ENCODE results near the gene CDC26.
A peak's percentile ranks its signal among the peaks of the same experiment; 100 is the strongest.
"Not testable (repeated sequence)": the region's sequence is repeated elsewhere in the genome, so short reads cannot be mapped to it uniquely, and the experiment has no call there.

The CDC26 gene

DNA sequence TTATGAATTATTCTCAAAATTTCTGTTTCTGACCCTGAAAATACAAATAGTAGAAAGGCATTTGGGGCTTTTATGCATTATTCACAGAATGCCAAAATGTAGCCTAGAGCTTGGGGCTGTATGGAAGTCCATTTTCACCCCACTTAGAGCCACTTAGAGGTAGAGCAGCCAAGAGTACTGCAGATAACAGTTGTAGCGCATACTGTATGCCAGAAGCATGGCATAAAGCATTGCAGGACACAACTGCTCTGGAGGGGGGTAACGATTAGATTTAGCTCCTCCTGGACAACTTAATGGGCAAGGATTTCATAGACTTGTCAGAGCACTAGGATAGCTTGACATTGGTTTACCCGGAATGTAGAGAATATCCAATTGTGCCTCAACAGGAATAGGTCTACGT is 38.3 kb downstream of the CDC26 start:
- no peak for ATAC-seq

DNA sequence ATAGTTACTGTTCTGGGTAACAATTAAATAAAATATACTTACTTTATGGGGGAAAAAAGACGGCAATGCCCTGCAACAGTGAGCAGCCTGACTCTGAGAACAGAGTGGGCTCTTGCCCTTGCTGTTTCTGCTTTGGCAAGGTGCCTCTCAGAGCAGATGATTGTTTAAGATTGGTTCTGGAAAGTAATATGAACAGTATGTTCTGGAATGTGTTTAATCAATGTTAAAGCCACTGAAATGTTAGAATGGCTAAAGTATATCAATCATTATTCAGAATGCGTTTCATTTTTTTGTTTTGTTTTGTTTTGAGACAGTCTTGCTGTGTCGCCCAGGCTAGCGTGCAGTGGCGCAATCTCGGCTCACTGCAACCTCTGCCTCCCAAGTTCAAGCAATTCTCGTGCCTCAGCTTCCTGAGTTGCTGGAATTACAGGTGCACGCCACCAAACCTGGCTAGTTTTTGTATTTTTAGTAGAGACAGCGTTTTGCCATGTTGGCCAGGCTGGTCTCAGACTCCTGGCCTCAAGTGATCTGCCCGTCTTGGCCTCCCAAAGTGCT is 39.6 kb downstream of the CDC26 start:
- not testable (repeated sequence) for ATAC-seq

DNA sequence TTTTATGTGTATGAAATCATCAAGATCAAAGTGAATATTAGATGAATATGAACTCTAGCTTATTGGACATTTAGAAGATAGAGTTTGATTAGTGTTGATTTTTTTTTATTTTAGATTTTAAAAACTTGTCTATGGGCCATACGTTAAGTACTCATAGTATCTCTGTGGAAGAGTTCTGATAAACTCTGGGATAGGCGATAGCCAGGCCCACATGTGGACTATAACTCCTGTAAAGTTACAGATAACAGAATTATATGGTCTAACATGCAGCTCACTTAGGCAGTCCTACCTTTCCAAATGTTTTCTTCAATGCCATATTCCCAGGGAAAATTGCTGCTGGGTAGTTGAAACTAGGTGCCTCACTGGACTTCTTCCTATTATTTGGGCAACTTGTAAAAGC is 43.7 kb downstream of the CDC26 start:
- ATAC-seq = no peak

DNA sequence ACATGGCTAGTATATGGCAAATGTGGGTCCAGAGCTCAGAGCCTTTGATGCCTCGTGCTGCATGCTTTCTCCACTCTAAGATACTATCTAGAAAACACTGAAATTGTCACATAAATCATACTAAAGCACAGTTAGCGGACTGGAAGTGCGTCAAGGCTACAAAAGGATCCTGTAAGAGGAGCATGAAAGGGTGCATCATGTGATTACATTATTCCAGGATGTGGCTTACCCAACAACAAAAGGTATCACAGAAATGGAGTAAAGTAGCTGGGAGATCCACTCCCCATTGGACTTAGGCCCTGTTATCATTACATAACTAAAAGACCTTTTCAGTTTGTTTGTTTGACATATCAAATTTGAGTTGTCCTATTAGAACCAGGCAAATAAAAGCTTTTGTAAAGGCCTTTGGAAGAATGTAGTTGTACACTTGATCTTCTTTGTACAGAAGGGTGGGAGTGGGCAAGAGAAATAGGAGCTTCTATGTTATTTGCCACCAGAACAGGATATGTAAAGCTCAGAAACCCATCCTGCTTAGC is 47.2 kb downstream of the CDC26 start:
- ATAC-seq = no peak

DNA sequence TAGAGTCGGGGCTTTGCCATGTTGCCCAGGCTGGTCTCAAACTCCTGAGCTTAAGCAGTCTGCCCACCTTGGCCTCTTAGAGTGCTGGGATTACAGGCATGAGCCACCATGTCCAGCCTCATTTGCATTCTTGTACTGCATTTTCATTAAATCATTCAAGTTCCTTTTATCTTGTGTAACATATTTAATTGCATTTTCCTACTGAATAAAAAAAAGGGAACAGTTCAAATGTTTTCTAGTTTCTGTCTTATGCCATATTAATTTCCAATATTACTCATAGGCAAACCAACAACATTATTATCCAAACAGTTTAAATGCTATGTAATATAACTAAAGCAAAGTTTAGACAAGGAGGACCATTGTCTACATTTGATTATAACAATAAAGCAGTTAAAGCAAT is 47.9 kb downstream of the CDC26 start:
- ATAC-seq = no peak

DNA sequence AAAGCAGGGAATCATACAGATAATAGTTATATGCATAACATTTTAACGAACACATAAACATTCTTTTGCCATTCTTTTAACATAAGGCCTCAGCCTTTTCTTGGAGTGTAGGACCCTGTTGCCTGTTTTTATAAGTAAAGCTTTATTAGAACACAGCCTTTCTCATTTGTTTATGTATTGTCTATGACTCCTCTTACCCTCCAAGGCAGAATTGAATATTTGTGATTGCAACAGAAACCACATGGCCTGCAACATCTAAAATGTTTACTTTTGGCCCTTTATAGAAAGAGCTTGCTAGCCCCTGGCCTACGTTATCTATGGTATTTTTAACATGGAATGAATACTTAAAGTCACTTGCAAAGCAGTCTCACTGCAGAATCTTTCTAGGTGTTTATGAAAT is 51.4 kb downstream of the CDC26 start:
- ATAC-seq = no peak

DNA sequence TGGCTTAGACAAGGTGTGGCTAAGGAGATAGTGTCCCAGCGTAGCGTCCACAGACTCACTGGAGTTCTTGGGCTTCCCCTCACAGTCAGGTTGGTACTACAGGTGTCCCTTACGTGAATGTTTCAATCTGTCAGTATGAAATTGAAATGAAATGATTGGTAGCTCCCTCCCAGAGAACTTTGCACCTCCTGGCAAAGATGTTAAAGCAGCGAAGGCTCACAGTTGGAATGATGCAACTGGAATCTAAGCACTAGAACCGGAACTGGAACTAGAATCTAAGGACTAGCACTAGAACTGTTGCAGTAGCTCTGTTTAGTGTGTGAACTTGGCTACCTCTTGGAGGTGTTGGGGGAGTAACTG is 52.9 kb downstream of the CDC26 start:
- no peak for ATAC-seq

DNA sequence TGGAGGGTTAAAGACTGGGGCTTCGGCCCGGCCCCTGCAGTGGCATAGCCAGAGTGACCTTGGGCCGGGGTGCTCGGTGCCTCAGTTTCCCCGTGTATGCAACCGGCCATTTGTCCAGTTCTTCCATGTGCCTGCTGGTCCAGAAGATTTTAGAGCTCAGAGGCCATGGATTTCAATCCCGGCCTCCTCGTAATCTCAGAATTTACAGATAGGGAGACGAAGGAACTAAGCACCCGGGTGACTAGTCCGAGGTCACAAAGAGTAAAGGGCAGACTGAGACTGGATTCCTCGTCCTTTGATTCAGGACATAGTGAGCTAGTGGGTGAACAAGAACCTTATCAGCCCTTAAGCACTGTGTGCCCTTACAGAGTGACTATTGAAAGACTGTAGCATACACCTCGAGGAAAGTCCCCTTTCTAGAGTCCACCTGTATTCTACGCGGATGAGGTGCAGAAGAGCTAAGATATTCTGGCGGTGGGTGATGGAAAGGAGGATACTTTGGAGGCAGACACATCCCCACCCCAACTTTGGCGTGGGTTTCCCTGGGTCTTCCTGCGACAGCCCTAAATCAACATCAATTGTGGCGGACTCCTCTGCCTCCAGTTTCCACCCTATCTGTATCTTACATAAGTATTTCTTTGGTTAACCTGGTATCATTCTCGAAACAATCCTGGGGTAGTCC is 53.4 kb downstream of the CDC26 start:
- ATAC-seq = no peak

DNA sequence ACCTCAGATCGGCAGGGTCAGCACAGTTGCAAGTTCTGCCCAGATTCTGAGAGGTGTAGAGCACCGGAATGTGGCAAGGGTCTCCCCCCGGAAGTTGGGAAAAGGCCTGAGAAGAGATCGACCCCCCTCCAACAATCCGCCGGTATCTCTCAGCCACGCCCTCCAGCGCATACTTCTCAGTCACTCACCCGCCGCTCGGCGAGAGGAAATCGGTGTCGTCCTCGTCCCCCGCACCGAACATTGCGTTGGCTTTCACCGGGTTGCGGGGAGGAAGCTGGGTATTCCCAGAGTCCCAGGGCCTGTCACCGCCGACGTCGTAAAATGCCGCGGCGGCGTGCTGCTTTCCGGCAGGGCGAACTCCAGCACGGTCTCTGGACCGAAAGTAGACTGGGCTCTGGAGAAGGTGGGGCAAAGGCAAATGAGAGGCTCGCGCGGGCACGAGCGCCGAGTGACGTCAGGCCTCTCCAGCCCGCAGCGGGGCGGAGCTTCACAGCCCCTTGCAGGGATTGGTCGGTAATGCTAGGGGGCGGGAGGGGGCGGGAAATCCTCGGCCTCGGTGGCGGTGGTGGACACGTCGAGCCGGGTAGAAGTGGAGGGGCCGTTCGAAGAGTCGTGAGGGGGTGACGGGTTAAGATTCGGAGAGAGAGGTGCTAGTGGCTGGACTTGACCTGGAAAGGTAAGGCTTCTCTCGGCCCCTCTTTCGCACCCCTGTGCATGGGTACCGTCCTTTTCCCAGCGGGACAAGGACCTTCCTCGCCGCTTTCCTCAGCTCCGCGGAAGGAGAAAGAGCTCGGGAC is 54.2 kb downstream of the CDC26 start, which contains the start of the genes FKBP15 and SLC31A1:
Gene FKBP15 (minus strand): TSS at position 275 of the 797 bp plus-strand sequence. CDS start 34 bp downstream, at position 241.
Gene SLC31A1 (plus strand): TSS at position 542 of the 797 bp plus-strand sequence. CDS start 34,605 bp downstream, outside the sequence.
- ATAC-seq = peak; percentile 97

DNA sequence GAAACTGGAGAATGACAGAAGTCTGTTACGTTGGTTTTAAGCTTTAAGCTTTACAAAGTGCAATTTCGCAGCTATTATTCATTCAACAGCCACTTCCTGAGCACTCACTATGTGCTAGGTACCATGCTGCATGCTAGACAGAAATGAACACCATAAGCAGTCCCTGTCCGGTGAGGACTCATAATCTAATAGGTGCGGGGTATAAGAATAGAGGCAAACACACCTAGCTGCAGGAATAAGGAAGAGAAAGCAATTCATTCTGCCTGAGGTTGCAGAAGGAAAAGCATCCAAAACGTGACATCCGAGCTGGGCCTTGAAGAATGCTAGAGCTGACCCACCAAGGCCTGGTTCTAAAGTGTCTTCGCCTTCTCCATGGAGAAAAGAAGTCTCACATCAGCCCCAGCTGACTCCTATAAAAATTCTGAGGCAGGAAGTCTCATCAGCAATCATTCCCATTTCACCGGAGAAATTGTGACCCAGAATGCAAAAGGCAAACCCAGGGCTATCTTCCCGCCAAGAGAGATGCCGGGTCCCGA is 54.8 kb downstream of the CDC26 start:
- peak; percentile 12 to 18 for ATAC-seq

DNA sequence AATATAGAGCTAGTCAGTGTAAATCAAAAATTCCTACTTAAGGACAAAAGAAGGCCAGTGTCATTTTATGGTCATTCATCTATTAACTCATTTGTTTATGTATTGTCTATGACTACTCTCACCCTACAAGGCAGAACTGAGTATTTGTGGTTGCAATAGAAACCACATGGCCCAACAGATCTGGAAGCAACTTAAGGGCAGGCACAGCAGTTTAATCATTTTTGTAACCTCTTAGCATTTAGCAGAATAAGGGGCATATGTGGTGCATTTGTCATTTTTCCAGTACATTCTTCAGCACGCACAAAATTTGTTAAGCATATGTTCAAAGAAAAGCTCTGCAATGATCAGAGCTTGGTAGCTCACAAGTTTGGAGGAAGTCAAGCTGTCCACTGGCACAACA is 55.4 kb downstream of the CDC26 start:
- peak; percentile 39 to 46 for ATAC-seq

DNA sequence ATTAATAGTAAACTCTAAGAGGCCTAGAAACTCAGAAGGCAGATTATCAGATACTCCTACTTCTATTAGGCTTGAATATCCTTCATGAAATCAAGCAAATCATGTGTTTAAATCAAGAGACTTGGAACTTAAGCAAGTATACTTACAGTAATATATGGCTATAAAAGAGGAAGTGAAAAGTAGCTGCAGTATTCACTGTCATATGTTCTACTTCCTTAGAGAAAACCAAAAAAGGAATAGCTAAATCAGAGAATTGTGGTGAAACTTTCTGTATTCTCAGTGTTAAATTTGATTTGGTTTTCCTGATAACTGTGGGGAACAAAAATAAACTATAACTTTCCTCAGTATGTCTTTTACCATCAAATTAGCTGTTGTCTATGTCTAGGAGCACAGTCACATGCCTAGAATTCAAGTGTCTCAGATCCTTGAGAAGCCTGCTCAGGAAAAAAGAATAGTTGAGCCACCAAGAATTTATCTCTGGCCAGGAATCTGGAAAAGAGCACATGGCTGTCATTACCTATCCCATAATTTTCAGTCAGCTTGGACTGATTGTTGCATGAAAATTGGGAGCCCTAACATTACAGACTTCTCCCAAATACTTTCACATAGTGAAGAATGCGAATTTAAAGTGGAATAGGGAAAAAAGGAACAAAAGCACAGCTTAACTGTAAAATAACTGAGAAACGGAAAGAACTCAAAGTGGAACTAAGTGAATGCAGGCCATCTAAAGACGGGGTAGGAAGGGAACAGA is 56.0 kb downstream of the CDC26 start:
- ATAC-seq = no peak

Data from activated CD4-positive, CD25-positive, alpha-beta regulatory T cell treated with anti-CD3 and anti-CD28 coated beads, Interleukin-2, amount 50 U/mL, for 24 hours (primary cell).